HG03378 (cell line): ENCODE data around the gene SLC25A47.
"Not testable (repeated sequence)": the region's sequence is repeated elsewhere in the genome, so short reads cannot be mapped to it uniquely, and the experiment has no call there.

Experiments used
- ATAC-seq: cut with Tn5 transposase; IDR thresholded peaks from one replicate; pipeline ENCODE4 v1.9.1; 2021; ENCODE audit warnings: mild to moderate bottlenecking, moderate library complexity; ENCODE audit not compliant: unreplicated experiment

SLC25A47 gene

GRCh38 chr14:100342826-100343225 lies 19.7 kb downstream of the SLC25A47 start:
- not testable (repeated sequence) for ATAC-seq

DNA sequence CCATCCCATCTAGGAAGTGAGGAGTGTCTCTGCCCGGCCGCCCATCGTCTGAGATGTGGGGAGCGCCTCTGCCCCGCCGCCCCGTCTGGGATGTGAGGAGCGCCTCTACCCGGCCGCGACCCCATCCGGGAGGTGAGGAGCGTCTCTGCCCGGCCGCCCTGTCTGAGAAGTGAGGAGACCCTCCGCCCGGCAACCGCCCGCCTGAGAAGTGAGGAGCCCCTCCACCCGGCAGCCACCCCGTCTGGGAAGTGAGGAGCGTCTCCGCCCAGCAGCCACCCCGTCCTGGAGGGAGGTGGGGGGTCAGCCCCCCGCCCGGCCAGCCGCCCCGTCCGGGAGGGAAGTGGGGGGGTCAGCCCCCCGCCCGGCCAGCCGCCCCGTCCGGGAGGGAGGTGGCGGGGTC lies 21.5 kb downstream of the SLC25A47 start:
- not testable (repeated sequence) for ATAC-seq

DNA sequence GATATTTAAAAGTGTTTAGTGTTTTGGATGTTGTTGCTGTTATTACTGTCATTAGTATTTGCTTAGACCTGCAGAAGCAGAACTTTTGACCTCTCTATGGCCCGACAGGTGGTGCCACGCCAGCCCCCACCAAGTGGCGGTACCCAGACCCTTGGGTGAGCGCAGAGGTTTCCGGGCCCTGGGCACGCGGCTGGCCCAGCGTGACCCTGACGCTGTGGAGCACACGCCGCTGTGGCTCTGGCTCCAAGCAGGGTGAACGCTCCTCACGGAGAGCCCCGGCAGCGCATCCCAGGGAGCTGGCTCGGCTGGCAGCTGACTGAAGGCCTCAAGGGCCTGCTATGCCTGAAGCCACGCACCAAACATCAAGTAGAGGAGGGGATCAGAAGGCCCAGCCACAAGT lies 22.6 kb downstream of the SLC25A47 start:
- no peak for ATAC-seq

GRCh38 chr14:100346306-100347091 lies 23.4 kb downstream of the SLC25A47 start:
- no peak for ATAC-seq

DNA sequence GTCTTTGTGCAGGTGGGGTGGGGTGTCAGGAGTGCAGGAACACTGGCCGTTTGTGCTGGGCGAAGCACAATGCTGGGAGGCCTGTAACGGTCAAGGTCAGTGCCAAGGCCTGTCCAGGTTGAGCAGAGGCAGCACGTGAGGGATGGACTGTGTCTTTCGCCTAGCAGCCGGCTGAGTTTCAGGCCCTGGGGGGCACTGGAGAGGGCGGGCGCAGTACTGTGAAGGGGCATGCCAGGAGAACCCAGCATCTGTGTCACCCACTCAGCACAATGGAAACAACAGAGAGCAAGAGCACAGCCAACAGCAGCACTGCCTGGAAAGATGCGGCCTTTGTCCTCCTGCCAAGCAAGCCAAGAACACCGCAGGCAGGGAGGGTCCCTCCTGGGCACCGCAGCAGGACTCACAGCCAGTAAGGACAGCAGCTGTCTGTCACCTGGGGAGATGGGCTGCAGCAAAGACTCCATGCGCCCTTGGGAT lies 25.2 kb downstream of the SLC25A47 start:
- no peak for ATAC-seq

DNA sequence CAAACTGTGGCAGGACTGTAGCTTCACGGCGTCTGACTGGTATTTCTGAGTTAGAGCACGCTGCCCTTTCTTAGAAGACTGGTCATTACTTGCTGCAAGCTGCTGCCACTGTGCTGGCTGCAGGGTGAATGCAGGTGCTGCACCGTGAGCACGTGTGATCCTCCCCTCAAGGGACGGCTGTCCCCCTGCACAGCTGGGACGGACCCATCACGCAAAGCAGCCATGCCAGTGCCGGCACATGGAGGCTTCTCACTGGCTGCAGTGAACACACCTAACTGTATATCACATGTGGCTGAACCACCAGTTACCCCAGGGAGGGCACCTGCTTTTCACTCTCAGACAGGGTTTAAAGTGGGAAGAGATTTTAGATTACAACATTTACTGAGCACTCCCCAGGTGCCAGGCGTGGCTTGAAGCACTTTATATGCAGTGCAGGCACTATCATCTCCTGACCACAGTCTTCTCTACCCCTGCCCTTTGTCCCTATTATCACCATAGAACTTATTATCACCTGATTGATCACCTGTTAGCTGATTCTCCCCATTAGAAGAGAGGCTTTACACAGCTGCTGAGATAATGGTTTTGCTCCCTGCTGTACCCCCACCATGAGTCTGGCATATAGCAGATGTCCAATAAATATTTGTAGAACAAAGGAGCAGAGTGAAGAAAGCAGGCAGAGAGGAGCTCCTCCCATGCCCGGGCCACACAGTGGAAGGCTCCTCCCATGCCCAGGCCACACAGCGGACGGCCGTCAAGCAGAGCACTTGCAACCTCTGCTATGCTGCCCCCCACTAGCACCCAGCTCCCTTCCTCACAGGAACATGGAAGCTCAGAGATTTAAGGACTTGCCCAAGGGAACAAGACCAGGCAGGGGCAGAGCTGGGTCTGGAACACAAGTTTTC lies 25.9 kb downstream of the SLC25A47 start:
- no peak for ATAC-seq

DNA sequence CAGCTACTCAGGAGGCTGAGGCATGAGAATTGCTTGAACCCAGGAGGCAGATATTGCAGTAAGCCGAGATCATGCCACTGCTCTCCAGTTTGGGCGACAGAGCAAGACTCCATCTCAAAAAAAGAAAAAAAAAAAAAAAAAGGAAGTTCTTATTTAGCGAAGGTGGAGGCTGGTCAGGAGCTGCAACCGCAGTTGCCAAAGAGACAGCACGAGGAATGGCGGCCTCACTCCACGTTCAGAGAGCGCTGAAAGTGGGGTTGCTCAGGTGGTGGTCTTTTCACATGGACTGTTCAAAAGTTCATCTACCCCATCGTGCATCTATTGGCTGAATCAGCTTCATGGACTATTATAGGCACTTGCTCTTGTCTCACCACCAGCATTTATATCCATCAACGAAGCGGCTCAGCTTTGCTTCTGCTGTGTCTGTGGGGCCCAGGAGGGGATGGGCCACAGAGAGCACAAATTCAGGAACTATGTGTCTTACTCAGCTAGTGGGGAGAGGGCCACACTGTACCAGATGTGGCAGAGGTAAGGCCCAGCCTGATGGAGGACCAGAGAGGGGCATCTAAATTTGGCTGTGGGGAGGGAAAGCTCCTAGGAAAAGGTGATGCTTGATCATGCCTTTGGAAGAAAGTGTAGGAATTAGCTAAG lies 27.3 kb downstream of the SLC25A47 start:
- ATAC-seq, result no peak

- no peak for ATAC-seq
Measured at GRCh38 chr14:100350986-100351385, 27.8 kb downstream of the SLC25A47 start.

DNA sequence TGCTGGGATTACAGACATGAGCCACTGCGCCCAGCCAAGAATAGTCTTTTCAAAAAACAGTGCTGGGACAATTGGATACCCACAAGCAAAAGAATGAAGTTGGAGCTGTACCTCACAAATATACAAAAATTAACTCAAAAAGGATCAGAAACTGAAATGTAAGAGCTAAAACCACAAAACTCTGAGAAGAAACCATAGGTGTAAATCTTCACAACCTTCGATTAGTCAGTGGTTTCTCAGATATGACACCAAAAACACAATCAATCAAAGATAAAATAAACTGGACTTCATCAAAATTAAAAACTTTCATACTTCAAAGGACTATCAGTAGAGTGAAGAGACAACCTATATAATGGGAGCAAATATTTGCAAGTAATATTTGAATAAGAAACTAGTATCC lies 35.3 kb downstream of the SLC25A47 start:
- no peak for ATAC-seq

DNA sequence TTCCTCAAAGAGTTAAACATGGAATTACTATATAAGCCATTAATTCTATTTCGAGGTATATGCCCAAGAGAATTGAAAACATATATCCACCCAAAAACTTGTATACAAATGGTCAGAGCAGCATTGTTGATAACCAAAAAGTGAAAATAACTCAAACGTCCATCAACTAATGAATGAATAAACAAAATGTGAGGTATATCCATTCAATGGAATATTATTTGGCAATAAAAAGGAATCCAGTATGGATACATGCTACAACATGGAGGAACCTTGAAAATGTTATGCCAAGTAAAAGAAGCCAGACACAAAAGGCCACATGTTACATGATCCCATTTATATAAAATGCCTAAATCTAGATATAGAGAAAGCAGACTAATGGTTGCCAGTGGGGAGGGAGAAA lies 36.0 kb downstream of the SLC25A47 start:
- ATAC-seq, result no peak

DNA sequence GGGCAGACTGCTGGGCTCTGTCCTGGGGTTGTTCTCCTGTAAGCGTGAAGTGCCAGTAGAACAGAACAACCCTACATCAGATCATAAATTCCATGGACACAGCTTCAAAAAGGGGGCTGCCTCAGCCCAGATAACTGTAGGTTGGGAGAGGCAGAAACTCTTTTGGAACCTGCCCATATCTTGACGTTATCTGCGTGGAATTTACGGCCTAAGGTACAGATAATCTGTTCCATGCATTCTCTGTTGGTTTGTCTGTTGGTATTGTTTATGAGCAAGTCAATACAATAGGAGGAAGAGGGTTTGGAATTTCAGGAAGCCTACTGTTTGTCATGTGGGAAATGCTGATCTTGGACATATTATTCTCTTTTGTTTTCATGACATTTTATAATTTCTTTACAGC lies 36.7 kb downstream of the SLC25A47 start:
- no peak for ATAC-seq

DNA sequence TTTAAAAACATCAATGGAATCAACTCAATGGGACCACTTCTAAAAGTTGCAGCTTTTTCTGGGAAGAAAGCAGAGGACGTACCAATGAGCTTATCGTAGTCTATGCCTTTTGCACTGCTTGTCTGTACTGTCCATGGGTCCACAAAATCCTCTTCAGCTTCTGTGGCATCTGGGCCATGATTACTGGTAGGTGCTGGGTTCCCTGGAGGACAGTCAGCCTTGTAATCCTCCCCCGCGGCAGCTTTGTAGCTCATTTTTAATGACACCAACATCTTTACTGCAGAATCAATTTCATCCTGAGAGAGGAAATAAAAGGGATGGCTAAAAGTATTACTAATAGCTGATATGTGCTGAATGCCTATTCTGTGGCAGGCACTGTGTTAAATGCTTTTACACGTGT lies 38.5 kb downstream of the SLC25A47 start:
- ATAC-seq, result no peak

DNA sequence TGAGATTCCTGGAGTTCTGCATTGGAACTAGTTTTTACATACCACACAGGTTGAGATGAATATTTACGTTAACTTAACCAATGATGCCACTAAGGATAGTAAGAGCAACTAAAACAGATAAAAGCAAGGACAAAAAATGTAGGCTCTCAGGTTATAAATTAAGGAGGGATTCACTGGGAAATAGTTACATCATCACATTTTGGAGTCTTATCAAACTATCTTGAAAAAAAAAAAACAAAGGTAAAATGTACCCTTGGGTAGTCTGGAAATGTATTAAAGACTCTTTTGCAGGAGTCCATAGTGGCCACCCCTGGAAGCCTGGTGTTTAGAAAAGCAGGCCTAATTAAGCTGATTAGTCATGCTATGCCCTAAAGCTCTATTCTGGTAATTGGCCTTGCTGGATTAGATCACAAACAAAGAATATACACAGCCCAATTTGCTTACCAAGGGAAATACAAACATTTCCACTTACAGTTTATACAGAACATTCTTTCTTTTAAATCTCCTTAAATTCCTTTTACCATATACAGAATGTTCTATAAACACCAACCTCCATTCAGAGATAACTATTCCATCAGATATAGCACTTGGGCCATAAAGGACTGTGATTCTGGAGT lies 39.3 kb downstream of the SLC25A47 start:
- no peak for ATAC-seq

GRCh38 chr14:100363053-100363452 lies 39.9 kb downstream of the SLC25A47 start:
- no peak for ATAC-seq

DNA sequence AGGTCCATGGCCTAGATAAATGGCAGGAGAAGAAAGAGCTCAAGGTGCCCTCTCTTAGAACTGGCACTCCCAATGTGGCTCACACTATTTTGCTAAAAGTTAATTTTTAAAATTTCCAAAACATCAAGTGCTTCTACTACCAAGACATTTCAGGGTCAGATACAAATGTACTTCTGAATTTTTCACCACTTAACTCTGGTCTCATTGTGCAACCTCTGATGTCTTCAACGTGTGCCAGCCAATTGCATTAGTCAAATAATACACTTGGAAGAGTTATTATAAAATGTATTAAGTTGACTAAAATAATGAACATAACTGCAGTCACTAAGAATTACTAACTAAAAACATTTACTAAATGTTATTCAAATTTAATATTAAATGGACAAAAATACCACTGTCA lies 41.3 kb downstream of the SLC25A47 start:
- no peak for ATAC-seq

DNA sequence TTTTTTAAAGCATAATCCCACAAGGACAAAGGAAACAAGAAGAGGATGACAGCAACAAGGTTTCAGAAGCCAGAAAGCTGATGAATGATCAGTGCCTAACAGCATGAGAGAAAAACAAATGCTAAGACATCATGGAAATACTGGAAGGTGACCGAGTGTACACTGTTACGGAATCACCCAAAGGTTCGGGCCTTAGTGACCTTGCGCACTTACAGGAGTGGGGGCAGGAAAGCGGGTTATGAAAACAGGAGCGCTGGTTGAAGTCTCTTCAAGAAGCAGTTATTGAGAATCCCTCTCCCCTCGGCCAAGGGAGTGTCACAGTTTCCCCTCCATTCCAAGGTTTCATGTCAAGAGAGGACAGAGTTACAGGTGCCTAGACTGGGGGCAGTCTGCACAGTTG lies 42.6 kb downstream of the SLC25A47 start:
- no peak for ATAC-seq

GRCh38 chr14:100369019-100369418 lies 45.9 kb downstream of the SLC25A47 start:
- ATAC-seq, result no peak

DNA sequence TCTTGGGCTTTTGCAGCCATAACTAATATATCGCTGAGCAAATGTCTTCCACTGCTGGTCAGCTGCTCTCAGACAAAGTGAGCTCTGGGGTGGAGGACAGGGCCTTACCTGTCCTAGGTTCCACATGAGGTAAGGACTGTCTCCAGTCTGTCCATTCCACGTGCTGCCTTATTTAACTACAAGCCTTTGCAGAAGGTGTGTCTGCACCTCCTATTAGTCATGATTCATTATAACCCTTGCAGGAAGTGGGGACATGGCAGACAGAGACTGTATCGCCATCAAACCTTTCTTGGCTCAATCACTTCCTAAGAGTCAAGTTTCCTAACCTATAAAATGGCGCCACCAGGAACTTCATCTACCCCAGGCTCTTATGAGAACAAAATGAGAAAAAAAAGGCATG lies 46.9 kb downstream of the SLC25A47 start:
- ATAC-seq, result no peak

DNA sequence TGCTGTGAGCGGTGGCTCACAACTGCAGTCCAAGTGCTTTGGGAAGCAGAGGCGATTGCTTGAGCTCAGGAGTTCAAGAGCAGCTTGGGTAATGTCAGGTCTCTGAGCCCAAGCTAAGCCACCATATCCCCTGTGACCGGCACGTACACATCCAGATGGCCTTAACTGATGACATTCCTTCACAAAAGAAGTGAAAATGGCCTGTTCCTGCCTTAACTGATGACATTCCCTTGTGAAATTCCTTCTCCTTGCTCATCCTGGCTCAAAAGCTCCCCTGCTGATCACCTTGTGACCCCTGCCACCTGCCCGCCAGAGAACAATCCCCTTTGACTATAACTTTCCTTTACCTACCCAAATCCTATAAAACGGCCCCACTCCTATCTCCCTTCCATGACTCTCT lies 48.6 kb downstream of the SLC25A47 start:
- no peak for ATAC-seq

- no peak for ATAC-seq
Measured at GRCh38 chr14:100372357-100373048, 49.4 kb downstream of the SLC25A47 start.
